ENCODE measurements around the gene TLR6. TPM values are rescaled to one million over a fixed set of nuclear protein-coding genes. Genes with fewer than 3 reads are reported as not detected.
A peak's percentile ranks its signal among the peaks of the same experiment; 100 is the strongest.

The TLR6 gene, protein sequence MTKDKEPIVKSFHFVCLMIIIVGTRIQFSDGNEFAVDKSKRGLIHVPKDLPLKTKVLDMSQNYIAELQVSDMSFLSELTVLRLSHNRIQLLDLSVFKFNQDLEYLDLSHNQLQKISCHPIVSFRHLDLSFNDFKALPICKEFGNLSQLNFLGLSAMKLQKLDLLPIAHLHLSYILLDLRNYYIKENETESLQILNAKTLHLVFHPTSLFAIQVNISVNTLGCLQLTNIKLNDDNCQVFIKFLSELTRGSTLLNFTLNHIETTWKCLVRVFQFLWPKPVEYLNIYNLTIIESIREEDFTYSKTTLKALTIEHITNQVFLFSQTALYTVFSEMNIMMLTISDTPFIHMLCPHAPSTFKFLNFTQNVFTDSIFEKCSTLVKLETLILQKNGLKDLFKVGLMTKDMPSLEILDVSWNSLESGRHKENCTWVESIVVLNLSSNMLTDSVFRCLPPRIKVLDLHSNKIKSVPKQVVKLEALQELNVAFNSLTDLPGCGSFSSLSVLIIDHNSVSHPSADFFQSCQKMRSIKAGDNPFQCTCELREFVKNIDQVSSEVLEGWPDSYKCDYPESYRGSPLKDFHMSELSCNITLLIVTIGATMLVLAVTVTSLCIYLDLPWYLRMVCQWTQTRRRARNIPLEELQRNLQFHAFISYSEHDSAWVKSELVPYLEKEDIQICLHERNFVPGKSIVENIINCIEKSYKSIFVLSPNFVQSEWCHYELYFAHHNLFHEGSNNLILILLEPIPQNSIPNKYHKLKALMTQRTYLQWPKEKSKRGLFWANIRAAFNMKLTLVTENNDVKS
- 0.81 TPM for polyA plus RNA-seq (2013, experiment 1 of 2; ENCODE audit: insufficient read length)
- 1.0 TPM for polyA plus RNA-seq (2013, experiment 2 of 2; ENCODE audit: insufficient read length)

DNA sequence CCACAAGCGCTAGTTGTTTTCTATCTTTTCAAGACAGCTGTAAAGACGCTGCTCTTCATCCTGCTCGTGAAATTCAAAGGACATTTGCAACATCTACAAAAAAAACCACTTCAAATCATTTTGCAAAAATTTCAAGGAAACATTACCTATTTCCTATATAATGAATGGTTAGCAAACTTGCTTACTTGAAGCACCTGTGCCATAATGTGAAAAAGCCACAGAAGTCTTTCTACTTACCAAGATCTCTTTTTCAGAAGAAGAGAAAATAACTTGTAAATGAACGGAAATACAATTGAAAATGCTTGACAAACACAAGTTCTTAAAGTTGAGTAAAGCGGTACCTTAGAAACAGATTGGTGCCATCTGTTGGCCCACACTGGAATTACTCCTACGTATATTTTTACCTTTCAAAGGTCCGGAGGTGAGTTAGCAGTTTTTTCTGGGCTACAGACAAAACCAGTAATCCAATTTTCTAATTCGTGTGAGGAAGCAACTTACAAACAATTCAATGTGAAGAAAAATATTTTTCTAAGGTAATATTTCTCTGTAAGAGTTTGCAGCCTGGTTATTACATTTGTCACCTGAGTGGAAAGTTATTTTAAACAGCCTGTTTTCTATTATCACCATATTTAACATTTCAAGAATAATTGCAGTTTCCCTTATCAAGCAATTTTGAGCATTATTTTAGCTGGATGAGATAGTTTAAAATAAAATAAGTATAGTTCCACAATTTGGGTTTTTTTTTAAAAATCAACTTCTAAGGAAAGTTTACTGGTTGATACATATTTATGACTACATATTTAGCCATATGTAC, at the start of gene TLR6:
Gene TLR6 (minus strand): TSS at position 294 of the 814 bp plus-strand sequence. CDS start 27,344 bp downstream, outside the sequence.
- DNase-seq, result peak; percentile 40

DNA sequence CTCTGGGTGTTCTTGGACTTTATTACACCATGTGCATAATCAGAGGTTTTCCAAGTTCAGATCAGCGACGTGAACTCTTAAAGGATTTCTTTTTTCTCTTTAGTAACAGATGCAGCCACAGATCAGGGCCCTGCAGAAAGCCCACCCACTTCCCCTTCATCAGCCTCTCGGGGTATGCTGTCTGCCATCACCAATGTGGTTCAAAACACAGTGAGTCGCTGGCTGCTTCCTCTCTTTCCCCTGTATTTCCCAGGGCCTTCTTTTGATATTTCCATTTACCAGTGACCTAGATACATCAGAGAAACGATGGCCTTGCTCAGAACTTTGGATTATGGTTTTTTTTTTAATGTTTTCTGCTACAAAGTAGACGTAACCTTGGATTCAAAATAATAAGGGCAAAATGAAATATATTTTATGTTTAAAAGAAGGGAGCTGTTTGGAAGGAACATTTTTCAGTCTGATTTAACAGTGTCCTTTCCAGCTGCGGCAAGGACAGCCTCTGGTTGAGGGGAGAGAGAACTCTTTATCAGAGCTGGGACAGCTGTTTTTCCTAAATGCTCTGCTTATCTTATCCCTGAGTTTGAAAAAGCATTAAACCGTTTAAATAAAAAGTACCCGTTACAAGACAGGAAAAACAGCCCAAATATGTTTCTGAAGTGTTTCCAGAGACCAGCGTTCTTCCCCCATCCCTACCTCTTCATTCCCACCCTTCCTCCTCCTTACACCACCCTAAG, 49.2 kb upstream of the TLR6 start:
- DNase-seq, result no peak

DNA sequence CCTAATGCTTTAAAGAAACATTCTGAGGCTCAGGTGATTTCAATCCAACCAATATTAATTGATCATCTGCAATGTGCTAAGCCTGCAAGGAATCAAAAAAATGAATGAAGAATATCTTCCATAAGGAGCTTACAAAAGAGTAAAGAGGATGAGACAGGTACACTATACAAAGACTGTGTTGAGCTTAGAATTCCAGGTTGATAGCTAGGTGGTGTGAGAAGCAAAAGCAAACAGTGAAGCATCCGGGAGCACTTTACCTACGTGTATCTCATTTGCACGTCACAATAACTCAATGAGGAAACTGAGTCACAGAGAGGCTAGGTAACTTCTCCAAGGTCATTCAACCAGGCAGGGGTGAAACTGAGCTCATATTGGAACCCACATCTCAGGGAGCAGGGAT, 48.1 kb upstream of the TLR6 start:
- DNase-seq, result no peak

DNA sequence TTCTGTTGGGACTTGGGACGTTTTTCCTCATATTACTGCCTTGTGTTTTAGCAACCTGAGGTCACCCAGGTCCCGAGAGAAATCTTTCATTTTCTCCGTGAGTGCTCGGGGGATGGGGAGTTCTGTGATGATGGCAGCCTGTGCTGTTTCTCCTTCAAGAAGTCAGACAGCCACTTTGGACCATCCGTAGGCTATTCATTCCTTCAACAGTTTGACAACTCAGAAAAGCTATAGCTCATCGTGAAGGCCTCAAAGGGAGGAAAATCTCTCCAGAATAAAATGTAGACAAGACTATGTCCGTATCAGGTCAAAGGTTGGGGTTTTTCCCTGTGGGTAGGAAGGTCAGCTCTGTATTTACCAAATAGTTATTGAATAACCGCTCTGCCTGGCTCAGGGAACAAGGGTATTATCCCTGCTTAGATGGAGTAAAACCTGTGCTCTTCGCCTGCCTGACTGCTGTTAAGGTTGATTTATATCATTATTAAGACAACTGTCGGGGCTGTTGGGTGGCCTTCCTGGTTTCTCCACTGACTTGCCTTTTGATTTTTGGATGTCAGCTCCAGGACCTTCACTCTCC, 47.6 kb upstream of the TLR6 start:
- no peak for DNase-seq

DNA sequence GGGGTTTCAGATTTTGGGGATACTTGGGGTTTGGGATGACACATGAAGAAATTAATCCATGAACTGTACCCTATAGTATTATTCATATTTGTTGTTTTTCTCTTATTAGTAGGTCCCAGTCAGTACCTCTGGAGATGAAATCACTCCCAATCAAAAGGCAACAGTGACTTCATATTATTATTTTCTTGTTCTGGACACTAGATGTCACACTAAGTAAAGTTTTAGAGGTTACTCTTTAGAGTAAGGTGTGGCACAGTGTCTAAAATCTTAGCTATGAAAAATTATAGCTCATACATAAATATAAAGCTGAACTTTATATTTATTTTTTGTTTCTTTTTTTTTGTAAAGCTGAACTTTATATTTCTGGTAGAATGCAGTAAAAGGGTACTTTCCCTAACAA, 46.1 kb upstream of the TLR6 start:
- DNase-seq, result no peak

DNA sequence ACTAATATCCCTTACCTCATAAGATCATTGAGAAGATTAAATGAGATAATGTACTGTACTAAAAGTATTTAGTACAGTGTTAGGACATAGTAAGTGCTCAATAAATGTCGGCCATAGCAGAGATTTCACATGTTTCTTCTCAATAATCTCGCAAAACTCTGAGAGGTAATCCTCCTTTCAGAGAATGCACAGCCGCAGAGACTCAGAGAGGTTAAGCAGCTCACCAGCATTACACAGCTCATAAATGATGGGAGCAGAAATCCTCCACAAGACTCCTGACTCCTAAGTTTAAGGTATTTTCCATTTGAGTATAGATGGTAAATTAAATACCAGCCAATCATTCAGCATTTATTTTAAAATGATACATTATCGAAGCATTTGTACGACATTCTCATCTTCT, 45.6 kb upstream of the TLR6 start:
- DNase-seq, result no peak

DNA sequence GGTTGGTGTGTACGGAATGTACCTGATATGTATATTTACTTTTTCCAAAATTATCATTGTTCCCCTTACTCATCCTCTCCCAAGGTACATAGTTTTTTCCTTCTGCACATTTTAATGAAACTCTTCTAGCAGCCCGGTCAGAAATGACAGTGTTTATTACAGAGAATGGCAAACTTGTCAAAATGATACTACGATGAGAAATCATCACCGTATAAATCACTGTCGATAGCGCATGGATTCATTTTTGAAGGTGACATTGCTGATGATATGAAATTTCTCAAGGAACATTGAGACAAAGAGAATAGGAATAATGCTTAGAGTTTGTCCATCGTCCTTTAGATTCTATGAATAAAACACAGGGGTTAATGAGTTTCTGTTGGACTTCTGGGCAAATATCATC, 41.6 kb upstream of the TLR6 start:
- DNase-seq, result no peak

DNA sequence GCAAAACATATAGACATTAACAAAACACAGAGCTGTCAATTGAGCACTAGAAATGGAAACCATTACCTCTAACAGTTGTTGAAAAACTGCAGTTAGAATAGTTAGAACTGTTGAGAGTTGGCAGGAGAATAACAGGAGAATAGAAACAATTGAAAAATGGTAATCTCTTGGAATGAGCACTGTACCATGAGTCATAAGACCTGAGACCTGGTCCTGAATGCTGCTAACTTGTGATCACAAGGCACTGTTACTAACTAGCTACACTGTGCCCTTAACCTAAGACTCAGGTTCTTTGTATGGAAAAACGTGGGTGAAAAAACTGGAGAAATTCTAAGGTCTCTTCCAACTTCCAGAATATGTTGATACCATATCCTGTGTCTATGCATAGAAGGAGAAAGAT, 40.3 kb upstream of the TLR6 start:
- DNase-seq, result no peak

DNA sequence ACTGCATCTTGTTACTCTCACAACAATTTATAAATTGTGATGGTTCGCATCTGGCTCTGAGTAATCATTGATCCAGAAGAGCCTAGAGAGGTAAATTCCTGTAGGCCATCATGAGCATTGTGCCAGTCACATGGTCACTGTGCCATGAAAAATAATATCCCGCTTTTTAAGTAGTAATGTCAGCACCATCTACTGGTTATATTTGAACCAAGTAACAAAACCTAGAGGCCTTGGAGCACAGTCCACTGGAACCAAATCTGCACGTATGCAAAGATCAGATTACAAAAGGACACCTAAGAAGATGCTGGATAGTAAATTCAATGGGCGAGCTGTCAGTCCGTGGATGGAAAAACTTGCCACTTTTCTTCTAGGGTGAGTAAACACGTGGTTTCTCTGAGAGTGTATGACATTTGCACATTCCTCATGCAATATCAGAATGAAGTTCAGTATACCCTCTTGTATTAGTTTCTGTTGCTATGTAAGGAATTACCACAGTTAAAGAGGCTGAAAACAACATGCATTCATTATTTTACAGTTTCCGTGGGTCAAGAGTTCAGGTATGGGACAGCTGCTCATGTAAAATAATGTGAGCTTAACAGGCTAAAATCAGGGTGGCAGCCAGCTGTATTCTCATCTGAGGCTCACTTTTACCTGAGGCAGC, 37.8 kb upstream of the TLR6 start:
- no peak for DNase-seq

DNA sequence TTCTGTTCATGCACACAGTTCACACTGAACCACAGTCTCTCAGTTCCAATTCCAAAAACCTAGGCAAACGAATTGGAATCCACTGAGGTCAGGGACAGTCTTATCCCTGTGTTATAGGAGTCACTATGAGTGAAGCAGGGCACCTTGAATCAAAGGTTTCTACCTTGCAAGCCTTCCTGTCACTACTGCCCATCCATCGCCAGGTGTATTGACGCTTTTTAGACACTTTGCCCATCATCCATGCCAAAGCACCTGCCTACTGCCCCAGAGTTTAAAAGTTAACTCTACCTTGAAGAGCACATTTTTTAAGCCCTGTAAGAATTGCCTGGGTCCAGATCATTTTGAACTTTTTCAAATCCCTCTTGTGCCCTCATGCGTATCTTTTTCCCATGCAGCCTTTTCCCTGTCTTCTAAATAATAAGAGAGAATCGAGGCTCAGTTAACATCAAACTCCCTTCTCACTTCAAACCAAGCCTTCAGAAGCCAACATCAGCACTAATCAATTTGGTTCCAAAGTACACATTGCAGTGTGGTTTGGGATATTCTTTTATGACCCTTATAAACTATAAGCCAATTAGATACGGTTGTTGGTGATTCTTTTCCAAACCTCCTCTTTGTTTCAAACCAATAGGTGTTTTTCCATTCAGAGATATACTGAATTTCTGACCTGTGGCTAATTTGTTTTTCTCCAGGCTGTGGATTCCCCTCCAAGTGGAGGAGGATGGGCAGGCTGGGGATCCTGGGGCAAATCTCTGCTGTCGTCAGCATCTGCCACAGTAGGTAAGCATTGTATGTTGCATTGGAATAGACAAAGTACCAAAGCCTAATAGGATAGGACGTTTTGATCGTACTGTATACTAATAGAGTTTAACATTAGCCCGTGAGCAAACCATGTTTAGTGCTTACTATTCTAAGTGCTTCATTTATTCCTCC, 34.7 kb upstream of the TLR6 start:
- no peak for DNase-seq

DNA sequence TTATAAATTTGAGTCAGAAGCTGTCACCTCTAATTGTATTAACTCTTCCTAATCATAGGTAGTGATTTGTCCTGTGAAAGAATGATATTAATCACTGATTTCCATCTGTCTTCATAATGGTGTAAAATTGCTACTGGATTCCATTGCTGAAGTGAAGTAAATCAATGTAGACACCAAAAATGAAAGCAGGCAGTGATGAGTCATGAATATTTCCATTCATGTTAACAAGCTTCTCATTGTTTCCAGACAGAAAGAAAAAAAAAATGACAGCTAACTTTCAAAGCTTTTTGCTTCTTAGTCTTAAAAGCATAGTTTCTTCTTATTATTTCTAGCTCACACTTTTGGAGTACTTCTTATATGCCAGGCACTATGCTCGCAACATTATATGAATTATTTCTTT, 32.5 kb upstream of the TLR6 start:
- DNase-seq, result peak; percentile 92

DNA sequence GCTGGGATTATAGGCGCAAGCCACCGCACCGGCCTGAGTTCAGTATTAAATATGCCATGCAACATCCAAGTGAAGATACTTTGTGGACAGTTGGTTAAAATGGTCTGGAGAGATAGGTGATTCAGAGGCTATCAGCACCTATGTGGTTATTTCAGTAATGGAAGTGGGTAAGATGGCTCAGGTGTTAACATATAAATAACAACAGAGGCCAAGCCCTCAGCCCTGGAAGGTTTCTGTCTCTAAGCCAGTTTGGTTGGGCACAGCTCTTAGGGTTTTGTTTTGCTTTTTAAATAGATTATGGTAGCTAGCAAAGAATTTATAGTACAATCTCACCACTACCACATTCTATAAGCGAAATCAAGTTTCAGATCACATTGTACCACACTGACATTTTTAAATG, 27.6 kb upstream of the TLR6 start:
- no peak for DNase-seq

DNA sequence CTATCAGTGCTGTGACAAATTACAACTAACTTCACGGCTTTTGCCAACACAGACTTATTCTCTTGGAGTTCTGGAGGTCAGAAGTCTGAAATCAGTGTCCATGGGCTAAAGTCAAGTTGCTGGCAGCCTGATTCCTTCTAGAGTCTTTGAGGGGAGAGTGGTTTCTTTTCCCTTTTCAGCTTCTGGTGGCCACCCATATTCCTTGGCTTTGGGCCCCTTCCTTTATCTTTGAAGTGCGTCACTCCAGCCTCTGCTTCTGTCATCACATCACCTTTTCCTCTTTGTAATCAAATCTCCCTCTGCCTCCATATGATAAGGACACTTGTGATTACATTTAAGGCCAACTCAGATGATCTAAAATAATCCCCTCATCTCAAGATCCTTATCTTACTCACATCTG, 20.0 kb upstream of the TLR6 start:
- DNase-seq, result no peak

DNA sequence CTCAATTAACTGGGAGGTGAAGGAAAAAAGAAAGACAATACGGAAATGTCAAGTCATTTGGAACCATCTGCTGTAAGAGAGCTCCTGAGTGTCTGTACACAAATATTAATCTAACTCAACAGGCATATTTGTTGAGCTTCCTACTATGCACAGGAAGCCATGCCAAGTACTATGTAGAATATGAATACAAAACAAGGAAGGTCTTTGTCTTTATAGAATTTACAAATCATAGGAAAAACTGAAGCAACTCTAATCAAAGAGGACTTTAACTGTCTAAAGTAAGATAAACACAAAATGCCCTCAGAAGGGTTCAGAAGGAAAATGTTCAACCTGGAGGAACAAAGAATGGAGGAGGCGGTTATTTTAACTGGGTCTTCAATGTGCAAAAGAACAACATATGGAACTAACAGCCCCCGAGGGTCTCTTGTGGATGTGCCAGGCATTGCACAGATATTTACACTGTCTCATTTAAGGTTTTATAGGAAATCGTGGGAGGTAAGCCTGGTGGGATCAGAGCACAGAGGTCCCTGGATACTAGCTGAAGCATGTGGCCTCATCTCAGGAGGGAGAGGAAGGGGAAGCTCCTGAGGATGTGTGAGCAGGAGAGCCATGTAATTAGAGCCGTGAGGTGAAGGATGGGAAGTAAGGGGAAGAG, 16.8 kb upstream of the TLR6 start:
- no peak for DNase-seq

DNA sequence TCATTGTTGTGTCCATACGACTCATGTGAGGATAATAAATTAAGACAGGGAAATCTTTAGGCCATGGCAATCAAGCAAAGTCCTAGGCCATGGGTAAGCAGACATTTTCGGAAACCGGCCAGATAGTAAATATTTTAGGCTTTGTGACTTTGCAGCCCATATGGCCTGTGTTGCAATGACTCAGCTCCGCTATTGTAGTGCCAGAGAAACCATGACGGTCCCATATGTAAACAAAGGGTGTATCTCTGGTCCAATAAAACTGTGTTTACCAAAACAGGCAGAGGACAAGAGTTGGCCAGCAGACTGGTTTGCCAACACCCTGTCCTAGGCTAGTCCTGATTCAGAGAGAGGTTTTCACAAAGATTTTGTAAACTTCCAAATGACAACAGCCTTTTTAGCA, 16.0 kb upstream of the TLR6 start:
- peak; percentile 56 for DNase-seq

DNA sequence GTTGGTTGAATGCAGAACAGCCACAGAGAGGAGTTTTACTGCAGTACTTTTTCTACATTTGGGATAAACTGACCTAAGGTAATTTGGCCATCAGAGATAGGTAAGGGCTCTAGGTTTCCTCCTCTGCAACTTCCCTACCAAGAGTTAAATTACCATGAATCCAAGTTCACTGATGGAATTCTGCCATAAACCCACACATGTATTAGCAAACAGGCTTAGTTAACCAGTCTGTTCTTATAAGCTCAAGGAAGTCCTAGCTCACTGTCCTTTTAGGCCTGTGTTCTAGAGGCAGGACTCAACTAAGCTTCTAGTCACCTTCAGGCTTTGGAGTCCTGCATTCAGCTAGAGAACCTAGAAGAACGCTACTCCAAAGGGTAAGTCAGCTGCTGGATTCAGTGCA, 15.0 kb upstream of the TLR6 start:
- no peak for DNase-seq

DNA sequence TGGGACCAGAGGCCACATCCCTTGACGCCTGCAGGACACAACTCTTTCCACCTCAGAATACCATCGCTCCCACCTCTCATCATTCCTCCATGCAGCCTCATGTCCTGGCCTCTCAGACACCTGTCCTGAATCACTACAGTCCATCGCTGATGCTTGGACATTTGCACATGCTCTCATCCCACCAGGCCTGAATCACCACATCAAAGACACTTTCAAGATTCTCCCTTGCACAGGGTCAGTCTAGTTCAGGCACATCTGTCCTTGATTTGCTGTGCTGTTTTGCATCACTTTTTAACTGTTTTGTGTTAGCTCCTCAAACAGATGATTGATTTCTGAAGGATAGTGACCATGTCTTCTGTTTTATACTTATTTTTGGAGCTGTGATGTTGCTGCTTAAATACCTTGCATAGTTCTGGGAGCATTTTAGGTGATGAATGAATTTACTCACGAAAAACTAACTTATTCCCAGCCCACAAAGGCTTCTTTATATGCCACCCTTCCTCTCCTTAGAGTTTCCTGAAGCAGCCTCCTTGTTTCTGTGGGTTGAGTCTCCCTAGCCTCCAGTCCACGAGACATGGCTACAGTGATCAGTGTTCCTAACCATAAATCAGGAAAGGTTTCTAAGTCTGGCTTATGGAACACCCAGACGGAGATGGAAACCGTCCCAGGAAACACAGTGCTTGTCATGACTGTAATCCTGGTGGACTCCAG, 13.6 kb upstream of the TLR6 start:
- DNase-seq, result peak; percentile 55

DNA sequence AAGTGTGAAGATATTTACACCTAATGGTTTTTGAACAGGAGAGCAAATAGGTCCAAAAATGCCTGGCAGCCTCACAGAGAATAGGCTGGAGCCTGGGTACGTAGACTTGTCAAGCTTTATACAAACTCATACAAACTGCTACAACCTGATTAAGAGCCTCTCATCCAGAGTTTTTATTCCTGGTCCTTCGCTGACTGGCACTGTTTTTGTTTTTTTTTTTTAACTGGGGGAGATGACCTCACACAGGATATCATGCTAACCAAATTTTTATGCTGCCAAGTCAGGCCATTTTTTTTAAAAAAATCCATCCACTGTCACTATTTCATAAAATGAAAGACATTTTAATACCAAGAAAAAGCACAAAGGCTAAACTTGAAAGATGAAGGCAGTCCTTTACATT, 12.9 kb upstream of the TLR6 start:
- no peak for DNase-seq

Data from fibroblast of skin of abdomen (primary cell).